GM12878 (cell line): ENCODE data around the gene TPD52L2. TPM values are rescaled to one million over a fixed set of nuclear protein-coding genes. Genes with fewer than 3 reads are reported as not detected.

Experiments used
- BACH1 ChIP-seq: fragments of 450-650 bp; IDR thresholded peaks from 2 replicates; pipeline ENCODE4 v1.6.1; 2017; ENCODE audit warnings: mild to moderate bottlenecking, borderline replicate concordance
- BCL11A ChIP-seq: IDR thresholded peaks from 2 replicates; pipeline ENCODE4 v1.6.1; 2011; ENCODE audit warnings: low read depth, low read length
- CBFB ChIP-seq: IDR thresholded peaks from 2 replicates; pipeline ENCODE4 v1.6.1; 2016; ENCODE audit warnings: antibody characterized with exemption, low read depth
- CREB1 ChIP-seq: IDR thresholded peaks from 2 replicates; pipeline ENCODE4 v1.6.1; 2012; ENCODE audit warnings: low read depth, mild to moderate bottlenecking, inconsistent platforms
- DPF2 ChIP-seq: fragments of 450-650 bp; IDR thresholded peaks from 2 replicates; pipeline ENCODE4 v1.6.1; 2017; ENCODE audit warnings: mild to moderate bottlenecking
- E4F1 ChIP-seq: fragments of 450-650 bp; IDR thresholded peaks from 2 replicates; pipeline ENCODE4 v1.6.1; 2018; ENCODE audit warnings: borderline replicate concordance, mild to moderate bottlenecking; ENCODE audit not compliant: partially characterized antibody
- MEF2A ChIP-seq: IDR thresholded peaks from 2 replicates; pipeline ENCODE4 v1.6.1; 2011; ENCODE audit warnings: low read depth, mild to moderate bottlenecking, low read length, moderate library complexity; ENCODE audit not compliant: insufficient read depth
- ZNF274 ChIP-seq: IDR thresholded peaks from one replicate; pipeline ENCODE4 v1.8.0; 2011; ENCODE audit not compliant: insufficient read length, insufficient read depth
- polyA plus RNA-seq, 11 experiments: library from polyadenylated mRNA; depleted of rRNA in 4 of 11; unstranded in 6 of 11; stranded (reverse) in 5 of 11; fragments of >200 nt; fragmentation: Nextera tagmentation in 4 of 11; fragmentation: Illumina TruSeq in 1 of 11; extraction: Ambion mirVana in 4 of 11; extraction: Trizol in 1 of 11; gene quantifications; 1 replicate in 1 of 11; 2 replicates in 10 of 11; pipeline versions ENCODE4 v1.2.1 to v1.2.3, GENCODE V29; 2011 to 2016; ENCODE audit warnings: inconsistent platforms in 2 of 11, missing spikeins in 2 of 11, low read depth in 1 of 11
- total RNA-seq, 4 experiments: library from RNA; depleted of rRNA in 3 of 4; stranded (reverse); fragments of >200 nt in 3 of 4; fragmentation: Illumina TruSeq in 1 of 4; extraction: Trizol in 1 of 4; gene quantifications; 2 replicates each; pipeline versions ENCODE4 v1.2.1 to v1.2.3, GENCODE V29; 2013 to 2021
- TF ChIP-seq, protein P1 (sequence below): fragments of 450-650 bp; formaldehyde crosslinking; IDR thresholded peaks from 2 replicates; pipeline ENCODE4 v1.4.0; 2020; ENCODE audit warnings: mild to moderate bottlenecking, moderate library complexity

The TPD52L2 gene
- total and polyA plus RNA-seq, 10 of the 15 experiments (the other 5 are each of a cell fraction or from before 2014, with no cell fraction given), result 1.6 to 71.0 (median 46.3) TPM

- TF ChIP-seq ZNF274, result no peak
- TF ChIP-seq CBFB, result no peak
- TF ChIP-seq MEF2A, result no peak
- TF ChIP-seq CREB1, result no peak
- no peak for TF ChIP-seq BCL11A
- TF ChIP-seq DPF2, result no peak
- no peak for TF ChIP-seq BACH1
- TF ChIP-seq E4F1, result no peak
- TF ChIP-seq, protein P1, sequence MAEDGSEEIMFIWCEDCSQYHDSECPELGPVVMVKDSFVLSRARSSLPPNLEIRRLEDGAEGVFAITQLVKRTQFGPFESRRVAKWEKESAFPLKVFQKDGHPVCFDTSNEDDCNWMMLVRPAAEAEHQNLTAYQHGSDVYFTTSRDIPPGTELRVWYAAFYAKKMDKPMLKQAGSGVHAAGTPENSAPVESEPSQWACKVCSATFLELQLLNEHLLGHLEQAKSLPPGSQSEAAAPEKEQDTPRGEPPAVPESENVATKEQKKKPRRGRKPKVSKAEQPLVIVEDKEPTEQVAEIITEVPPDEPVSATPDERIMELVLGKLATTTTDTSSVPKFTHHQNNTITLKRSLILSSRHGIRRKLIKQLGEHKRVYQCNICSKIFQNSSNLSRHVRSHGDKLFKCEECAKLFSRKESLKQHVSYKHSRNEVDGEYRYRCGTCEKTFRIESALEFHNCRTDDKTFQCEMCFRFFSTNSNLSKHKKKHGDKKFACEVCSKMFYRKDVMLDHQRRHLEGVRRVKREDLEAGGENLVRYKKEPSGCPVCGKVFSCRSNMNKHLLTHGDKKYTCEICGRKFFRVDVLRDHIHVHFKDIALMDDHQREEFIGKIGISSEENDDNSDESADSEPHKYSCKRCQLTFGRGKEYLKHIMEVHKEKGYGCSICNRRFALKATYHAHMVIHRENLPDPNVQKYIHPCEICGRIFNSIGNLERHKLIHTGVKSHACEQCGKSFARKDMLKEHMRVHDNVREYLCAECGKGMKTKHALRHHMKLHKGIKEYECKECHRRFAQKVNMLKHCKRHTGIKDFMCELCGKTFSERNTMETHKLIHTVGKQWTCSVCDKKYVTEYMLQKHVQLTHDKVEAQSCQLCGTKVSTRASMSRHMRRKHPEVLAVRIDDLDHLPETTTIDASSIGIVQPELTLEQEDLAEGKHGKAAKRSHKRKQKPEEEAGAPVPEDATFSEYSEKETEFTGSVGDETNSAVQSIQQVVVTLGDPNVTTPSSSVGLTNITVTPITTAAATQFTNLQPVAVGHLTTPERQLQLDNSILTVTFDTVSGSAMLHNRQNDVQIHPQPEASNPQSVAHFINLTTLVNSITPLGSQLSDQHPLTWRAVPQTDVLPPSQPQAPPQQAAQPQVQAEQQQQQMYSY (CRISPR knock-in tag), result no peak
Observed at GRCh38 chr20:63895952-63896263, 30.8 kb downstream of the TPD52L2 start (continued).
